H9 (cell line): ENCODE data around the gene DCAF11. TPM values are rescaled to one million over a fixed set of nuclear protein-coding genes. Genes with fewer than 3 reads are reported as not detected.

Source experiments
- DNase-seq: peaks from one replicate; pipeline ENCODE4 v3.0.0-alpha.2; 2017
- H2AFZ ChIP-seq: one replicate; pipeline ENCODE4 v1.6.1; 2013; ENCODE audit warnings: mild to moderate bottlenecking, low read length, control low read depth, moderate library complexity
- H2AK5ac ChIP-seq: 2 replicates; pipeline ENCODE4 v1.6.1; 2013; ENCODE audit warnings: low read length, control low read depth, mixed read lengths; ENCODE audit not compliant: insufficient read length
- H2BK120ac ChIP-seq: one replicate; pipeline ENCODE4 v1.6.1; 2013; ENCODE audit warnings: low read depth, mild to moderate bottlenecking, low read length, control low read depth, inconsistent platforms; ENCODE audit not compliant: poor library complexity, severe bottlenecking
- H2BK12ac ChIP-seq: 2 replicates; pipeline ENCODE4 v1.6.1; 2013; ENCODE audit warnings: low read length, control low read depth, mixed read lengths, low read depth; ENCODE audit not compliant: insufficient read length
- H2BK15ac ChIP-seq: 2 replicates; pipeline ENCODE4 v1.6.1; 2013; ENCODE audit warnings: low read depth, low read length, control low read depth
- H2BK20ac ChIP-seq: one replicate; pipeline ENCODE4 v1.6.1; 2013; ENCODE audit warnings: low read depth, mild to moderate bottlenecking, low read length, control low read depth, inconsistent platforms; ENCODE audit not compliant: poor library complexity, severe bottlenecking
- H2BK5ac ChIP-seq: 2 replicates; pipeline ENCODE4 v1.6.1; 2013; ENCODE audit warnings: low read length, control low read depth, mixed read lengths; ENCODE audit not compliant: insufficient read length
- H3K14ac ChIP-seq: 2 replicates; pipeline ENCODE4 v1.6.1; 2013; ENCODE audit warnings: low read length, control low read depth; ENCODE audit not compliant: insufficient read depth
- H3K18ac ChIP-seq: 2 replicates; pipeline ENCODE4 v1.6.1; 2013; ENCODE audit warnings: low read depth, mild to moderate bottlenecking, mixed read lengths, low read length, control low read depth; ENCODE audit not compliant: insufficient read length
- H3K23ac ChIP-seq: 2 replicates; pipeline ENCODE4 v1.6.1; 2013; ENCODE audit warnings: low read length, control low read depth, mixed read lengths, low read depth; ENCODE audit not compliant: insufficient read length
- H3K23me2 ChIP-seq: 2 replicates; pipeline ENCODE4 v1.6.1; 2013; ENCODE audit warnings: low read depth, mild to moderate bottlenecking, mixed read lengths, low read length, control low read depth; ENCODE audit not compliant: insufficient read length, poor library complexity, severe bottlenecking
- H3K27ac ChIP-seq: 2 replicates; pipeline ENCODE4 v1.5.1; 2013; ENCODE audit warnings: low read length, control low read depth, mixed read lengths, low read depth; ENCODE audit not compliant: insufficient read length
- H3K27me3 ChIP-seq: 2 replicates; pipeline ENCODE4 v1.6.1; 2013; ENCODE audit warnings: low read length, control low read depth, inconsistent platforms; ENCODE audit not compliant: insufficient read depth
- H3K4ac ChIP-seq: 2 replicates; pipeline ENCODE4 v1.6.1; 2013; ENCODE audit warnings: low read depth, mild to moderate bottlenecking, control low read depth, inconsistent platforms, low read length, moderate library complexity
- H3K4me1 ChIP-seq: 2 replicates; pipeline ENCODE4 v1.6.1; 2013; ENCODE audit warnings: low read length, control low read depth, inconsistent platforms; ENCODE audit not compliant: insufficient read depth
- H3K4me2 ChIP-seq: 2 replicates; pipeline ENCODE4 v1.6.1; 2013; ENCODE audit warnings: low read length, control low read depth, mixed read lengths; ENCODE audit not compliant: insufficient read length, insufficient read depth
- H3K56ac ChIP-seq: 2 replicates; pipeline ENCODE4 v1.6.1; 2013; ENCODE audit warnings: low read depth, mild to moderate bottlenecking, mixed read lengths, low read length, control low read depth; ENCODE audit not compliant: insufficient read length
- H3K79me1 ChIP-seq: 2 replicates; pipeline ENCODE4 v1.6.1; 2013; ENCODE audit warnings: low read depth, mild to moderate bottlenecking, moderate library complexity, low read length, control low read depth, inconsistent platforms; ENCODE audit not compliant: insufficient read depth, poor library complexity, severe bottlenecking
- H3K79me2 ChIP-seq: 2 replicates; pipeline ENCODE4 v1.6.1; 2013; ENCODE audit warnings: low read length, control low read depth, inconsistent platforms; ENCODE audit not compliant: insufficient read depth
- H3K9ac ChIP-seq: 2 replicates; pipeline ENCODE4 v1.6.1; 2013; ENCODE audit warnings: low read length, control low read depth, mixed read lengths; ENCODE audit not compliant: insufficient read length; ENCODE audit errors: extremely low read depth
- H3K9me3 ChIP-seq: one replicate; pipeline ENCODE4 v1.6.1; 2013; ENCODE audit warnings: low read depth, low read length, inconsistent platforms; ENCODE audit not compliant: control insufficient read depth
- H3T11ph ChIP-seq: one replicate; pipeline ENCODE4 v1.6.1; 2013; ENCODE audit warnings: mild to moderate bottlenecking, low read length, control low read depth, inconsistent platforms
- H4K20me1 ChIP-seq: one replicate; pipeline ENCODE4 v1.6.1; 2013; ENCODE audit not compliant: control insufficient read depth, insufficient read length, insufficient read depth
- H4K5ac ChIP-seq: 2 replicates; pipeline ENCODE4 v1.6.1; 2013; ENCODE audit warnings: low read depth, mild to moderate bottlenecking, mixed read lengths, low read length, control low read depth; ENCODE audit not compliant: insufficient read length
- H4K8ac ChIP-seq: replicated peaks from 2 replicates; pipeline ENCODE4 v1.6.1; 2013; ENCODE audit warnings: low read length, control low read depth, mixed read lengths, low read depth; ENCODE audit not compliant: insufficient read length
- H4K91ac ChIP-seq: 2 replicates; pipeline ENCODE4 v1.6.1; 2013; ENCODE audit warnings: low read depth, mild to moderate bottlenecking, moderate library complexity, mixed read lengths, low read length, control low read depth; ENCODE audit not compliant: insufficient read length
- H3K27ac Mint-ChIP-seq, 3 experiments: 2 replicates in 2 of 3; 3 replicates in 1 of 3; pipeline ENCODE4 v1.8.0; 2020 to 2021; ENCODE audit warnings: mixed read lengths in 3 of 3, mild to moderate bottlenecking in 1 of 3, moderate library complexity in 1 of 3
- H3K27me3 Mint-ChIP-seq: 2 replicates; pipeline ENCODE4 v1.8.0; 2021; ENCODE audit warnings: low read depth, mild to moderate bottlenecking, moderate library complexity, mixed read lengths
- H3K36me3 Mint-ChIP-seq, 3 experiments: 2 replicates in 2 of 3; 3 replicates in 1 of 3; pipeline ENCODE4 v1.8.0; 2020 to 2021; ENCODE audit warnings: low read depth in 3 of 3, mixed read lengths in 3 of 3; ENCODE audit not compliant: insufficient read depth in 1 of 3
- H3K4me1 Mint-ChIP-seq, 2 experiments: 2 replicates each; pipeline ENCODE4 v1.8.0; 2020; ENCODE audit warnings: mixed read lengths in 2 of 2
- H3K4me3 Mint-ChIP-seq, 2 experiments: 2 replicates in 1 of 2; 3 replicates in 1 of 2; pipeline ENCODE4 v1.8.0; 2020 to 2021; ENCODE audit warnings: mild to moderate bottlenecking in 2 of 2, mixed read lengths in 2 of 2, moderate library complexity in 1 of 2
- H3K9me3 Mint-ChIP-seq, 2 experiments: 2 replicates in 1 of 2; 3 replicates in 1 of 2; pipeline ENCODE4 v1.8.0; 2020; ENCODE audit warnings: mild to moderate bottlenecking in 2 of 2, mixed read lengths in 2 of 2, moderate library complexity in 1 of 2
- CTCF ChIP-seq: fragments of 200-600 bp; sonication (generic); conservative IDR thresholded peaks from 3 replicates; pipeline ENCODE4 v1.8.0; 2021; ENCODE audit warnings: antibody characterized with exemption, mild to moderate bottlenecking
- WGBS: extraction: QIAGEN DNeasy Blood & Tissue Kit; methylation state at CpG from one replicate; pipeline ENCODE4 v1.1.7; 2013; ENCODE audit warnings: missing lambda C conversion rate, low lambda C conversion rate, mixed read lengths; ENCODE audit not compliant: insufficient read length; ENCODE audit errors: extremely low coverage; 5-methylcytosine and 5-hydroxymethylcytosine counted together
- total RNA-seq: library from RNA; stranded (reverse); gene quantifications from 2 replicates; pipeline ENCODE4 v1.2.1, GENCODE V29; 2021

The DCAF11 gene
- total RNA-seq, 1 experiment from 2014 or later, result 73.4 TPM

- Histone ChIP-seq H3K14ac (no peak overlapping the region), H3K27ac (no peak overlapping the region), H3K79me2 (no peaks in the 10 kb centered on the region), H4K20me1 (no peaks in the 10 kb centered on the region), H3K23ac (no peak overlapping the region), H3K18ac (no peak overlapping the region), H2AFZ (no peak overlapping the region), H3K4ac (no peak overlapping the region), H2BK15ac (no peak overlapping the region), H4K91ac (no peak overlapping the region), H2BK12ac (no peak overlapping the region), H3T11ph (no peak overlapping the region), H3K9ac (no peak overlapping the region), H2BK5ac (no peak overlapping the region), H2BK20ac (no peak overlapping the region), H3K9me3 (no peaks in the 10 kb centered on the region), H3K79me1 (no peaks in the 10 kb centered on the region), H3K4me1 (no peaks in the 10 kb centered on the region), H3K4me2 (no peak overlapping the region), H4K8ac (no peak overlapping the region), H2AK5ac (no peak overlapping the region), H2BK120ac (no peak overlapping the region), H3K27me3 (no peaks in the 10 kb centered on the region), H3K23me2 (no peaks in the 10 kb centered on the region), H4K5ac (no peak overlapping the region), H3K56ac (no peak overlapping the region)
- WGBS, result no CpG with 5 or more reads among the region's 4 CpGs
- no peak for TF ChIP-seq CTCF
- Mint-ChIP-seq H3K27me3 (no peaks in the 10 kb centered on the region; the same call in 1 of the 2 replicates), H3K36me3 (peaks cover 27 to 64% (median 61%) of the 10 kb centered on the region in 3 experiments), H3K27ac (peak overlapping the region in 1 of 3 experiments; percentile 79; a peak in 1 of 7 replicates), H3K4me3 (no peak overlapping the region), H3K4me1 (peaks cover 11 to 13% of the 10 kb centered on the region in 2 experiments), H3K9me3 (no peaks in the 10 kb centered on the region)
- no peak for DNase-seq
Measured at GRCh38 chr14:24160499-24160849, 45.9 kb downstream of the DCAF11 start.
